ENCODE measurements around the gene MKI67.

Gene MKI67

DNA sequence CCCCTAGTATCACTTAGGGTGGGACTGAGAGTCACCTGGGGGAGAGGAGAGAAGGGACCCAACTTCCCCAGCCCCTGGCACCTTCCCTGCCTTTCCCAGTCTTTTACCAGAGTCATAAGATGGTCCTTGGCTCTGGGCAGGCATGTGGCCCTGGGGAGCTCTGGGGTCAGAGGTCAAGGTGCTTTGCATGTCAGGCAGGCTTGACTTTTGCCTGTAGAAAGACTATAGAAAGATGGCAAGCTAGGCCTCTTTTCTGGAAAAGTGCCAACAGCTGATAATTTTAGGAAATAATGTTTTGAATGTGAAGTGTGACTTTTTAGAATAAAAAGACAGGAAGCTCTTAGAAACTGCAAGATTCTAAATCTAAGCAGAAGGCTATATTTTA, 67.5 kb downstream of the MKI67 start:
- Histone ChIP-seq H3K9ac (ENCODE audit: insufficient read length) (no peak overlapping the region), H3K9me3 (ENCODE audit: low read depth, low read length) (no peaks in the 10 kb centered on the region), H3K27ac (no peak overlapping the region), H3K36me3 (ENCODE audit: insufficient read depth, low read length) (no peaks in the 10 kb centered on the region), H3K4me3 (no peak overlapping the region)
- no peak for DNase-seq (ENCODE audit: low read depth, low spot score)
- TF ChIP-seq POLR2AphosphoS5 (IDR thresholded peaks at IDR 0.05; ENCODE audit: borderline replicate concordance, low read depth, low read length) (no peak), EZH2 (IDR thresholded peaks at IDR 0.05) (no peak), FOXP2 (optimal IDR thresholded peaks at IDR 0.05; ENCODE audit: control extremely low read depth, extremely low read length, insufficient read depth) (no peak)

DNA sequence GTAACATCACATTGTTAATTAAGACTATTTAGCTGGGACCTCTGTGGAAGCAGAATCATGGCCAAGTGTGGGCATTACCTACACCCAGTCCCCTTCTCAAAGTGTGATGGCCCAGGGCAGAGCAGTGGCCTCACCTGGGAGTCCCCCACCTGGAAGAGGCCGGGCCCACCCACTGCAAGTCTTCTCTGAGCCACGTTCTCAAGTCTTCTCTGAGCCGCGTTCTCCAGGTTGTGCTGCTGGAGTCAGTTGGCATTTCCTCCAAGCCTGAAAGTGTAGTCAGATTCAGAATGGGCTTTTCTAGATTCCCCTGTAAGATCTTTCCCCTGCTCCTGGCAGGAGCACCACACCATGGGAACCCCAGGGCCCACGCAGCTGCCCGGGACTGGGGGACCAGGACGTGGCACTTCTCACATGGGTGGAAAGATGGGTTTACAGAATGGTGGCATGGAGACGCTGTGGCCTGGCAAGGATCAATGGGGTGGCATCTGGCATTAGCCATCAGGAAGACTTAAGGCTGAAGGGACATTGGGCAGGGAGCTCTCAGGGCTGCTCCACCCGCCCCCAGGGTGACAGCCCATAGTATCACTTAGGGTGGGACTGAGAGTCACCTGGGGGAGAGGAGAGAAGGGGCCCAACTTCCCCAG, 68.0 kb downstream of the MKI67 start:
- no peaks in the 10 kb centered on the region for H3K9me3 ChIP-seq (ENCODE audit: low read depth, low read length)
- TF ChIP-seq FOXP2 (optimal IDR thresholded peaks at IDR 0.05; ENCODE audit: control extremely low read depth, extremely low read length, insufficient read depth): no peak
- TF ChIP-seq POLR2AphosphoS5 (IDR thresholded peaks at IDR 0.05; ENCODE audit: borderline replicate concordance, low read depth, low read length): no peak
- no peak for TF ChIP-seq EZH2 (IDR thresholded peaks at IDR 0.05)
- H3K9ac ChIP-seq (ENCODE audit: insufficient read length): no peak overlapping the region
- no peaks in the 10 kb centered on the region for H3K36me3 ChIP-seq (ENCODE audit: insufficient read depth, low read length)
- no peak overlapping the region for H3K4me3 ChIP-seq
- no peak for DNase-seq (ENCODE audit: low read depth, low spot score)
- H3K27ac ChIP-seq: no peak overlapping the region

DNA sequence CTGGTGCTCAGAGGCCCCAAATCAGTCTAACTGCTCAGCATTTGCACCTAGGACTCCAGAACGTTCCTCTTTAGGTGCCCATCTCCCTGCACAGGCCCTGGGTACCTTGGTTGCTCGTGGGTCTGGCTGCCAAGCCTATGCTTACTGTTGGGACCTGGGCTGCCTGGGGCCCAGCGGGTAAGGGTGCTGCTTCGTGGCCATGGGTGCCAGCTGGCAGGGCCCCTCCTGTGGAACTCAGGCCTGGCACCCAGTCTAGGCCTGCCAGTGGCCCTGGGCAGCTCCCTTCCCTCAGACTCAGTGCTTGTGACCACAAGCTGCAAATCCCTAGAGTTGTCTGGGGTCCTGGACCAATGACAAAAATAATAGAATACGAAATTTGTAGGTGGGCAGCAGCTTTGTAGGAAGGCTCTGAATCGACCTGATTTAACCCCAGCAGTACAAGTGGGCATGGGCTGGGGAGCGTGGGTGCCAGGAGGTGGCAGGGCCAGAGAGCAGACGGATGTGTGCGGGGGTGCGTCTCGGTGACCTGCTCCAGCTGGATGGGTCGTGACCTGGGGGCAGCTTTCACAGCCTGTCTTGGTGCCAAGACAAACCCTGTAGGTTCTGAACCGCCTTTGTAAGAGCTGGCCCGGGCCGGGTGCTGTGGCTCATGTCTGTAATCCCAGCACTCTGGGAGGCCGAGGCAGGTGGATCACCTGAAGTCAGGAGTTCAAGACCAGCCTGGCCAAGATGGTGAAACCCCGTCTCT, 69.7 kb downstream of the MKI67 start:
- DNase-seq (ENCODE audit: low read depth, low spot score): no peak
- Histone ChIP-seq H3K9ac (ENCODE audit: insufficient read length) (no peak overlapping the region), H3K9me3 (ENCODE audit: low read depth, low read length) (no peaks in the 10 kb centered on the region), H3K27ac (no peak overlapping the region), H3K4me3 (no peak overlapping the region), H3K36me3 (ENCODE audit: insufficient read depth, low read length) (no peaks in the 10 kb centered on the region)
- TF ChIP-seq FOXP2 (optimal IDR thresholded peaks at IDR 0.05; ENCODE audit: control extremely low read depth, extremely low read length, insufficient read depth) (no peak), POLR2AphosphoS5 (IDR thresholded peaks at IDR 0.05; ENCODE audit: borderline replicate concordance, low read depth, low read length) (no peak), EZH2 (IDR thresholded peaks at IDR 0.05) (no peak)

DNA sequence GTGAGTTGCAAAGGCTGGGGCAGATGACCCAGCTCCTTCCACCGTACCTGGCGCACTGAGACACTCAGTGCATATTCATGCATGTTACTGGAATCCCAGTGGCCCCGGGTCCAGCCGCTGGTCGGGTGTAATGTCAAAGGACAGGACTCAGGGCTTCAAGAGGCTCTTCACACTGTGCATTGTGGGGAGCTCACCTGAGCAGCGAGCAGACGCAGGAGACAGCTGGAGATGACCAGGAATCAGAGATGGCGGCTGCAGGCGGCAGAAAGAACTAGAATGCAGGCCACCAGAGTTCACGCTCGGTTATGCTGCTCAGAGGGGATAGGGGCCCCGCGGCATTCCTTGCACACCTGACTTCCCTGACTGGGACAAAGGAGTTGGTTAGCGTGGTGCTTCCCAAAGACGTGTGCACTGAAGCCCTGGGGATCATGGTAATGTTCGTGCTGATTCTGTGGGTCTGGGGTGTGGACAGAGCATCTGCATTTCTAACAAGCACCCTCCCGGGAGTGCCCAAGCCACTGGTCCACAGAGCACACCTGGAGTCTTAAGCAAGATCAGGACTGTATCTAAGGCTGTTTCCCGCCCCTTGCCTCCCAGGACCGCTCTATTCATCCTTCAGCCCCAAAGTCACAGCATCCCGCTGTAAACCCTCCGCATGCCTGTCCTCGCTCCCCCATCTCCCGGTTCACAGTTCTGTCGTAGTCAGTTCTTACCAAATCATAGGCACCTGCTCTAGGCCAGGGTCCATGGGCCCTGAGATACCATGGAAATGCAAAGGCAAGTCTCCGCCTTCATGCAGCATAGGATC, 71.0 kb downstream of the MKI67 start:
- no peak overlapping the region for H3K9ac ChIP-seq (ENCODE audit: insufficient read length)
- no peak overlapping the region for H3K27ac ChIP-seq
- no peak for TF ChIP-seq POLR2AphosphoS5 (IDR thresholded peaks at IDR 0.05; ENCODE audit: borderline replicate concordance, low read depth, low read length)
- TF ChIP-seq FOXP2 (optimal IDR thresholded peaks at IDR 0.05; ENCODE audit: control extremely low read depth, extremely low read length, insufficient read depth): no peak
- TF ChIP-seq EZH2 (IDR thresholded peaks at IDR 0.05): no peak
- DNase-seq (ENCODE audit: low read depth, low spot score): no peak
- no peak overlapping the region for H3K4me3 ChIP-seq
- no peaks in the 10 kb centered on the region for H3K36me3 ChIP-seq (ENCODE audit: insufficient read depth, low read length)
- H3K9me3 ChIP-seq (ENCODE audit: low read depth, low read length): no peaks in the 10 kb centered on the region

DNA sequence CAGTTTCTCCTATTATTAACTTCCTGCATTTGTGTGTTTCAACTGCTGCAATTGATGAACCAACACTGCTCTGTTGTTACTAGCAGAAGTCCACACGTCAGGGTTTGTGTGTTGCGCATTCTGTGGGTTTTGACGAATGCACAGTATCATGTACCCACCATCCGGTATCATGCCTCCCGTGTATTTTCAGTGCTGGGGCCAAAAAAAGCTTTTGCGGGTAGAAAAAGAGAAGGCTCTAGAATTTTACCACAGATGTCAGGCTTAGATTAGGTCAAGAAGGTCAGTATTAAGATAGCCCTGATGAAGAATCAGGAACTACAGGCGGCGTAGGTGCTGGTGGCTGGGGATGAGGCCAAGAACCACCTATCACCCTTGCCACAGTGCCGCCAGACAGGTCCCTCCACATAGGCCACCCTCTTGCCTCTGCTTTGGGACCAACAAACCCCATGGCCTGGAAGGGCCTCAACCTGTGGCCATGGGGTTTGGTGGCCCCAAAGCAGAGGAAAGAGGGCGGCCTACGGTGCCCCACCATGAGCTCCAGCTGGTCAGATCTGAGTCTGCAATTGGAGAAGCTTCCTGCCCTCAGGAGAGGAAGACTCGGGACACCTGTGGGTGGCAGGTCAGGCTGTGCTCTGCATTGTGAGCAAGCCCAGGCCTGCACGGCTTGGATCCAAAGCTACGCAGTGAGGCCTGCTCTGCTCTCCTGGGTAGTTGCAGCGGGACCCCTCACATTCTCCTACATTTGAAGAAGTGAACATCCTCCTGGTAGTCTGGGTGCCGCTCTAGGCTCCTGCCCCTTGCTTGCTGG, 71.9 kb downstream of the MKI67 start:
- DNase-seq (ENCODE audit: low read depth, low spot score): no peak
- H3K4me3 ChIP-seq: no peak overlapping the region
- no peaks in the 10 kb centered on the region for H3K36me3 ChIP-seq (ENCODE audit: insufficient read depth, low read length)
- TF ChIP-seq POLR2AphosphoS5 (IDR thresholded peaks at IDR 0.05; ENCODE audit: borderline replicate concordance, low read depth, low read length): no peak
- no peak for TF ChIP-seq FOXP2 (optimal IDR thresholded peaks at IDR 0.05; ENCODE audit: control extremely low read depth, extremely low read length, insufficient read depth)
- TF ChIP-seq EZH2 (IDR thresholded peaks at IDR 0.05): no peak
- no peak overlapping the region for H3K27ac ChIP-seq
- no peak overlapping the region for H3K9ac ChIP-seq (ENCODE audit: insufficient read length)
- no peaks in the 10 kb centered on the region for H3K9me3 ChIP-seq (ENCODE audit: low read depth, low read length)

DNA sequence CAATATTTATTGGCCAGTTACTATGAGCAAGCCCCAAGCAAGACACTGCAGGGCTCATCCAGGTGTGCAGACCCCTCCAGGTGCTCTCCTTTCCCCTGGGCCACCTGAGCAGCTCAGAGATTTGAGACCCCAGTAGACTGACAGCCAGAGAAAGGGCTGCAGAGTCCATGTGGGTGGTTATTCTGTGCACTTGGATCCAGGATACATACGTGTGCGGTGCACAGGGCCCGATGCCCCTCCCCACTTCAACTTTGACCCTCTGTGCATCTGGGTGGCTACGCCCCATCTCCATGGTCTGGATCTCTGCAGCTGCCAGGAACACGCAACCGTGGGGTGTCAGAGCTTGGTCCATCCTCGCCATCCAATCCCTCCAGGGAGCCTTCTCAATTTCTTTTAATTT, 72.9 kb downstream of the MKI67 start:
- Histone ChIP-seq H3K36me3 (ENCODE audit: insufficient read depth, low read length) (no peaks in the 10 kb centered on the region), H3K4me3 (no peak overlapping the region), H3K27ac (no peak overlapping the region), H3K9me3 (ENCODE audit: low read depth, low read length) (no peaks in the 10 kb centered on the region), H3K9ac (ENCODE audit: insufficient read length) (no peak overlapping the region)
- TF ChIP-seq EZH2 (IDR thresholded peaks at IDR 0.05) (no peak), POLR2AphosphoS5 (IDR thresholded peaks at IDR 0.05; ENCODE audit: borderline replicate concordance, low read depth, low read length) (no peak), FOXP2 (optimal IDR thresholded peaks at IDR 0.05; ENCODE audit: control extremely low read depth, extremely low read length, insufficient read depth) (no peak)
- no peak for DNase-seq (ENCODE audit: low read depth, low spot score)

DNA sequence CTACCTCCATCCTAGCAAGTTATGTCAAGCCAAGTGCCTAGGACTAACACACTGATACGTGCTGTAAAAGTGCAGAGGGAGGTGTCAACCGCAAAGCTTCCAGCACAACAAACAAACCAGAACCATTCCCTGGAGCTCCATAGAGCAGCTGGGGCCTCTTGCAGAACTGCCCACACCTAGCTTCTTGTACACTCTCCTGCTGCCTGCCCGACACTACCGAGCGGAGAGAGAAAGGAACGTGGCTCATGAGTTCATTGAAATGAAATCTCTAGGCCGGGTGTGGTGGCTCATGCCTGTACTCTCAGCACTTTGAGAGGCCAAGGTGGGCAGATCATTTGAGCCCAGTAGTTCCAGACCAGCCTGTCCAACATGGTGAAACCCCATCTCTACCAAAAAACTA, 73.5 kb downstream of the MKI67 start:
- no peak overlapping the region for H3K4me3 ChIP-seq
- H3K36me3 ChIP-seq (ENCODE audit: insufficient read depth, low read length): no peaks in the 10 kb centered on the region
- no peak for DNase-seq (ENCODE audit: low read depth, low spot score)

More for the DNA sequence above, 73.5 kb downstream of the MKI67 start:
- Histone ChIP-seq H3K9me3 (ENCODE audit: low read depth, low read length) (no peaks in the 10 kb centered on the region), H3K27ac (no peak overlapping the region), H3K9ac (ENCODE audit: insufficient read length) (no peak overlapping the region)
- TF ChIP-seq POLR2AphosphoS5 (IDR thresholded peaks at IDR 0.05; ENCODE audit: borderline replicate concordance, low read depth, low read length) (no peak), FOXP2 (optimal IDR thresholded peaks at IDR 0.05; ENCODE audit: control extremely low read depth, extremely low read length, insufficient read depth) (no peak), EZH2 (IDR thresholded peaks at IDR 0.05) (no peak)
